ENCODE data around the gene AMIGO2.

DNA sequence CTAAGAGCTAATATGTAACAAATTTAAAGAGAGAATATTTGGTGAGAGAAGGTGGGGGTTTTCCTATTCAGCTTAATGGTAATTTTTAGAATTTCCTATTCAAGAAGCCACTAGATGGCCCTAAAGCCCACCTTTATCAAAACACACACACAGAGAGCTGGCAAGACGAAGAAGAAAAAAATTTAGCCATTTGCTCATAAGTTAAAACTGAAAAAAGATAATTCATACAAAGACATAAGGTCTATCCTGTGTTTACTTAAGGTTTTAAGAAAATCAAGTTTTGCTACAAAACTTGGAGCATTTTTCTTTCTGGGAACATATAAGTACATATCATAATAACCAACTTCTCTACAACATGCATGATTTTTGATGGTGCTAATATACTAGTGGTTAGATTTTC, 47.1 kb downstream of the AMIGO2 start:
- TF ChIP-seq CTCF (IDR thresholded peaks at IDR 0.05) (peak in 5 of 7 experiments; percentile 19 to 51 (median 40)), POLR2A (IDR thresholded peaks at IDR 0.05) (no peak), POLR2AphosphoS5 (IDR thresholded peaks at IDR 0.05) (no peak)

Data from stomach (tissue), 4 donors.